HEK293T (cell line): ENCODE results near the gene ADSS2.

Source experiments
- BHLHE40 ChIP-seq: fragments of 450-650 bp; IDR thresholded peaks from 2 replicates; pipeline ENCODE4 v1.6.1; 2016; ENCODE audit warnings: mild to moderate bottlenecking, moderate library complexity, borderline replicate concordance
- FOXA1 ChIP-seq: fragments of 450-650 bp; IDR thresholded peaks from 2 replicates; pipeline ENCODE4 v1.6.1; 2016; ENCODE audit warnings: mild to moderate bottlenecking
- FOXM1 ChIP-seq: fragments of 450-650 bp; IDR thresholded peaks from 2 replicates; pipeline ENCODE4 v1.6.1; 2017; ENCODE audit warnings: mild to moderate bottlenecking, borderline replicate concordance
- LEF1 ChIP-seq: fragments of 450-650 bp; IDR thresholded peaks from 2 replicates; pipeline ENCODE4 v1.6.1; 2017; ENCODE audit warnings: mild to moderate bottlenecking, borderline replicate concordance
- SP1 ChIP-seq: fragments of 450-650 bp; IDR thresholded peaks from 2 replicates; pipeline ENCODE4 v1.6.1; 2017
- TARDBP ChIP-seq: fragments of 450-650 bp; IDR thresholded peaks from 2 replicates; pipeline ENCODE4 v1.6.1; 2016

DNA sequence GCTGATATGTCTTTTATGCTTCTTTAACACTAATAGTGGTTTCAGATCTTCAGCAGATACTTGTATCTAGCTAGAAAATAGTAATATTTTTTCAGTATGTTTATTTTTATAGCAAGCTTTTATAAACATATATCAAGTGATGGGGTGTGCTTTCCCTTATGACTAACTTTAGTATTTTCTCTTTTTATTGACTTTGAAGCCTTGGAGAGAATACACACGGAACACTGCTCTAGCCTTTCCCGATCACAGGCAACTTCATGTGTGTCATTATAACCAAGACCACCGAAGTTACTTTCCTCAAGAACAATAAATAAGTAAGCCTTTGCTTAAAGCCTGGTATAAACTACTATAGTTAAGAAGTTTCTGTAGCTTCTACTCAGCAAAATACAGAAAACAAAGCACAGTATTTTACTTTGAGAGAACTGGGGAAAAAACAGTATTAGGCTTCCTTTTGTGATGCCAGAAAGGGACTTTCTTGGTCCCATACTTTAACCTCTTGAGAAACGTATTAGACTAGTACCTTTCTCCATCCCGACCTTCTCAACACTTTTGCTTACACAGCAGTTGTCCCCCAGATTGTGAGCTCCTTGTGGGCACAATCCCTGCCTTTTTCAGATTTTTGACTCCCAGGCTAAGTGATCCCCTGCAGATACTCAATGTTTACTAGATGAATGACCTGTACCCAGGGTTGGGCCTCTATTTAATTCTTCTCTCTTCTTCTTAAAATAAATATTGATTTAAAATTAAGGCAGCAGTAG lies 3.3 kb downstream of the ADSS2 start:
- TF ChIP-seq FOXM1 (no peak), BHLHE40 (no peak), TARDBP (no peak), SP1 (no peak), FOXA1 (no peak), LEF1 (no peak)
